Measurements from ENCODE around the gene NCAM1.

DNA sequence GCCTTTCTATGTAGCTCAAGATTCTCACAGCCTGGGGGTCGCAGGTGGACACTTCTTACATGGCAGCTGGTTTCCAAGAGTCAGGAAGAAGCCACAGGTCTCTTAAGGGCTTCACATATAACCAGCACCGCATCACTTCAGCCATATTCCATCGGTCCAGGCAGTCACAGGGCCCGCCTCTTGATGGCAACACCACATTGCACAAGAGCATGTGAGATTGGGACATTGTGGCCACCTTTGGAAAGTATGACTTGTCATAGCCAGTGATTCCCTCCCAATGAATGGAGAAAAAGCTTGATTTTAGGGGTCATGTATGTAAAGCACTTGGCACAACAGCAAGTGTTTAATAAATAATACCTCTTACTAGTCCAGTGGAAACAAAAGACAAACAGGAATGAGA lies 98.3 kb downstream of the NCAM1 start:
- TF ChIP-seq ZNF311 (tag by site-specific recombination; IDR thresholded peaks at IDR 0.05; ENCODE audit: borderline replicate concordance) (no peak), ZSCAN16 (tag by site-specific recombination; IDR thresholded peaks at IDR 0.05) (no peak), SCRT1 (tag by site-specific recombination; IDR thresholded peaks at IDR 0.05; ENCODE audit: borderline replicate concordance) (no peak), ZSCAN30 (tag by site-specific recombination; IDR thresholded peaks at IDR 0.05) (no peak), ZEB2 (tag by site-specific recombination; IDR thresholded peaks at IDR 0.05) (no peak), OSR2 (tag by site-specific recombination; IDR thresholded peaks at IDR 0.05) (no peak), ZNF121 (tag by site-specific recombination; IDR thresholded peaks at IDR 0.05) (no peak), KLF16 (tag by site-specific recombination; IDR thresholded peaks at IDR 0.05) (no peak), ZNF302 (tag by site-specific recombination; IDR thresholded peaks at IDR 0.05; ENCODE audit: low read depth) (no peak)
- TF ChIP-seq, protein P1, sequence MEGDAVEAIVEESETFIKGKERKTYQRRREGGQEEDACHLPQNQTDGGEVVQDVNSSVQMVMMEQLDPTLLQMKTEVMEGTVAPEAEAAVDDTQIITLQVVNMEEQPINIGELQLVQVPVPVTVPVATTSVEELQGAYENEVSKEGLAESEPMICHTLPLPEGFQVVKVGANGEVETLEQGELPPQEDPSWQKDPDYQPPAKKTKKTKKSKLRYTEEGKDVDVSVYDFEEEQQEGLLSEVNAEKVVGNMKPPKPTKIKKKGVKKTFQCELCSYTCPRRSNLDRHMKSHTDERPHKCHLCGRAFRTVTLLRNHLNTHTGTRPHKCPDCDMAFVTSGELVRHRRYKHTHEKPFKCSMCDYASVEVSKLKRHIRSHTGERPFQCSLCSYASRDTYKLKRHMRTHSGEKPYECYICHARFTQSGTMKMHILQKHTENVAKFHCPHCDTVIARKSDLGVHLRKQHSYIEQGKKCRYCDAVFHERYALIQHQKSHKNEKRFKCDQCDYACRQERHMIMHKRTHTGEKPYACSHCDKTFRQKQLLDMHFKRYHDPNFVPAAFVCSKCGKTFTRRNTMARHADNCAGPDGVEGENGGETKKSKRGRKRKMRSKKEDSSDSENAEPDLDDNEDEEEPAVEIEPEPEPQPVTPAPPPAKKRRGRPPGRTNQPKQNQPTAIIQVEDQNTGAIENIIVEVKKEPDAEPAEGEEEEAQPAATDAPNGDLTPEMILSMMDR (tag by site-specific recombination; IDR thresholded peaks at IDR 0.05): no peak
- TF ChIP-seq, protein P2, sequence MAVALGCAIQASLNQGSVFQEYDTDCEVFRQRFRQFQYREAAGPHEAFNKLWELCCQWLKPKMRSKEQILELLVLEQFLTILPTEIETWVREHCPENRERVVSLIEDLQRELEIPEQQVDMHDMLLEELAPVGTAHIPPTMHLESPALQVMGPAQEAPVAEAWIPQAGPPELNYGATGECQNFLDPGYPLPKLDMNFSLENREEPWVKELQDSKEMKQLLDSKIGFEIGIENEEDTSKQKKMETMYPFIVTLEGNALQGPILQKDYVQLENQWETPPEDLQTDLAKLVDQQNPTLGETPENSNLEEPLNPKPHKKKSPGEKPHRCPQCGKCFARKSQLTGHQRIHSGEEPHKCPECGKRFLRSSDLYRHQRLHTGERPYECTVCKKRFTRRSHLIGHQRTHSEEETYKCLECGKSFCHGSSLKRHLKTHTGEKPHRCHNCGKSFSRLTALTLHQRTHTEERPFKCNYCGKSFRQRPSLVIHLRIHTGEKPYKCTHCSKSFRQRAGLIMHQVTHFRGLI (tag by site-specific recombination; IDR thresholded peaks at IDR 0.05): no peak
- TF ChIP-seq, protein P3, sequence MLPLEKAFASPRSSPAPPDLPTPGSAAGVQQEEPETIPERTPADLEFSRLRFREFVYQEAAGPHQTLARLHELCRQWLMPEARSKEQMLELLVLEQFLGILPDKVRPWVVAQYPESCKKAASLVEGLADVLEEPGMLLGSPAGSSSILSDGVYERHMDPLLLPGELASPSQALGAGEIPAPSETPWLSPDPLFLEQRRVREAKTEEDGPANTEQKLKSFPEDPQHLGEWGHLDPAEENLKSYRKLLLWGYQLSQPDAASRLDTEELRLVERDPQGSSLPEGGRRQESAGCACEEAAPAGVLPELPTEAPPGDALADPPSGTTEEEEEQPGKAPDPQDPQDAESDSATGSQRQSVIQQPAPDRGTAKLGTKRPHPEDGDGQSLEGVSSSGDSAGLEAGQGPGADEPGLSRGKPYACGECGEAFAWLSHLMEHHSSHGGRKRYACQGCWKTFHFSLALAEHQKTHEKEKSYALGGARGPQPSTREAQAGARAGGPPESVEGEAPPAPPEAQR (tag by site-specific recombination; IDR thresholded peaks at IDR 0.05): no peak
- TF ChIP-seq, protein P4, sequence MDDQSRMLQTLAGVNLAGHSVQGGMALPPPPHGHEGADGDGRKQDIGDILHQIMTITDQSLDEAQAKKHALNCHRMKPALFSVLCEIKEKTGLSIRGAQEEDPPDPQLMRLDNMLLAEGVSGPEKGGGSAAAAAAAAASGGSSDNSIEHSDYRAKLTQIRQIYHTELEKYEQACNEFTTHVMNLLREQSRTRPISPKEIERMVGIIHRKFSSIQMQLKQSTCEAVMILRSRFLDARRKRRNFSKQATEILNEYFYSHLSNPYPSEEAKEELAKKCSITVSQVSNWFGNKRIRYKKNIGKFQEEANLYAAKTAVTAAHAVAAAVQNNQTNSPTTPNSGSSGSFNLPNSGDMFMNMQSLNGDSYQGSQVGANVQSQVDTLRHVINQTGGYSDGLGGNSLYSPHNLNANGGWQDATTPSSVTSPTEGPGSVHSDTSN (CRISPR knock-in tag; IDR thresholded peaks at IDR 0.05): no peak
- TF ChIP-seq, protein P5, sequence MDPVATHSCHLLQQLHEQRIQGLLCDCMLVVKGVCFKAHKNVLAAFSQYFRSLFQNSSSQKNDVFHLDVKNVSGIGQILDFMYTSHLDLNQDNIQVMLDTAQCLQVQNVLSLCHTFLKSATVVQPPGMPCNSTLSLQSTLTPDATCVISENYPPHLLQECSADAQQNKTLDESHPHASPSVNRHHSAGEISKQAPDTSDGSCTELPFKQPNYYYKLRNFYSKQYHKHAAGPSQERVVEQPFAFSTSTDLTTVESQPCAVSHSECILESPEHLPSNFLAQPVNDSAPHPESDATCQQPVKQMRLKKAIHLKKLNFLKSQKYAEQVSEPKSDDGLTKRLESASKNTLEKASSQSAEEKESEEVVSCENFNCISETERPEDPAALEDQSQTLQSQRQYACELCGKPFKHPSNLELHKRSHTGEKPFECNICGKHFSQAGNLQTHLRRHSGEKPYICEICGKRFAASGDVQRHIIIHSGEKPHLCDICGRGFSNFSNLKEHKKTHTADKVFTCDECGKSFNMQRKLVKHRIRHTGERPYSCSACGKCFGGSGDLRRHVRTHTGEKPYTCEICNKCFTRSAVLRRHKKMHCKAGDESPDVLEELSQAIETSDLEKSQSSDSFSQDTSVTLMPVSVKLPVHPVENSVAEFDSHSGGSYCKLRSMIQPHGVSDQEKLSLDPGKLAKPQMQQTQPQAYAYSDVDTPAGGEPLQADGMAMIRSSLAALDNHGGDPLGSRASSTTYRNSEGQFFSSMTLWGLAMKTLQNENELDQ (tag by site-specific recombination; IDR thresholded peaks at IDR 0.05; ENCODE audit: low read depth): no peak

All from HEK293 (cell line).